Measurements from ENCODE around the gene ATF6.

ATF6 gene

DNA sequence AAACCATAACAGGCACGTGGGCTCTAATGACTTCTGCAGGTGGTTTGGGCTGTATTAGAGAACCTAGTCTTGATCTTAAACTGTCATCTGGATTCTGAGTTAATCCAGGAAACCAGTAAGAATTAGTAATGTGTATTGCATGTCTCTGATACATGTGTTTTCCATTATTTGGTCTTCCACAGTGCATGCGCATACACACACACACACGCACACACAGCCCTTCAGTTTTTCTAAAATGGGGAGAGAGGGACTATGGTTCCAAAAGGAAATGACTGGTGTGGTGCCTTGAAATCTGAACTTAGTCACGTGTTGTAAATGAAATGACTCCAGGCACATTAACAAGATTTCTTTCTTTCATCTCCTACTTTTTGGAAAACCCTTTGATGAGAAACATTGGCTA lies 190.0 kb downstream of the ATF6 start:
- TF ChIP-seq, protein P1, sequence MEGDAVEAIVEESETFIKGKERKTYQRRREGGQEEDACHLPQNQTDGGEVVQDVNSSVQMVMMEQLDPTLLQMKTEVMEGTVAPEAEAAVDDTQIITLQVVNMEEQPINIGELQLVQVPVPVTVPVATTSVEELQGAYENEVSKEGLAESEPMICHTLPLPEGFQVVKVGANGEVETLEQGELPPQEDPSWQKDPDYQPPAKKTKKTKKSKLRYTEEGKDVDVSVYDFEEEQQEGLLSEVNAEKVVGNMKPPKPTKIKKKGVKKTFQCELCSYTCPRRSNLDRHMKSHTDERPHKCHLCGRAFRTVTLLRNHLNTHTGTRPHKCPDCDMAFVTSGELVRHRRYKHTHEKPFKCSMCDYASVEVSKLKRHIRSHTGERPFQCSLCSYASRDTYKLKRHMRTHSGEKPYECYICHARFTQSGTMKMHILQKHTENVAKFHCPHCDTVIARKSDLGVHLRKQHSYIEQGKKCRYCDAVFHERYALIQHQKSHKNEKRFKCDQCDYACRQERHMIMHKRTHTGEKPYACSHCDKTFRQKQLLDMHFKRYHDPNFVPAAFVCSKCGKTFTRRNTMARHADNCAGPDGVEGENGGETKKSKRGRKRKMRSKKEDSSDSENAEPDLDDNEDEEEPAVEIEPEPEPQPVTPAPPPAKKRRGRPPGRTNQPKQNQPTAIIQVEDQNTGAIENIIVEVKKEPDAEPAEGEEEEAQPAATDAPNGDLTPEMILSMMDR (conservative IDR thresholded peaks at IDR 0.05; ENCODE audit: low read depth): no peak
- DNase-seq (ENCODE audit: low spot score): no peak
- ChIA-PET CTCF (interaction anchor here (0.6 kb wide), 1 partner anchor 87 kb away, joined by 3 read pairs; no protein-coding TSS in a partner anchor), POLR2A (ENCODE audit: low non-redundant PET) (no interaction called here)
- no peak overlapping the region for H3K27ac ChIP-seq

DNA sequence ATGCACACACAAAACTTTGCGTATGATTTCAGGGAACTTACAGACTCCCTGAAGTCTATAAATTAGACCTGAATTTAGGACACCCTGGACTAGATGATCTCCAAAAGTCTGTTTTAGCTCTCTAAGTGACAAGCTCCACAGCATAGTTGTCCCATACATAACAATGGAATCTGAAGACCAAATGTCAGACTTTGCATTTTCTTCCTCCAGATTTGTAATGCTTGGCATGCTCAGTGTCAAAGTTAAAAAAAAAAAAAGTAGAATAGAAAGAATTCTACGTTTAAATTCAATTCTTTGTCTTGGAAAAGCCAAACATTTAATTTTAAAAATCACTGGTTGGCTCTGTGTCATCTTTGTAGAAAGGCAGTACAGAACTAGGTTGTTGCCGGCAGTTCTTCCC lies 190.8 kb downstream of the ATF6 start:
- DNase-seq (ENCODE audit: low spot score): no peak
- CTCF ChIA-PET: interaction anchor here (0.7 kb wide), 1 partner anchor 1045 kb away, joined by 3 read pairs; no protein-coding TSS in a partner anchor
- H3K27ac ChIP-seq: no peak overlapping the region
- POLR2A ChIA-PET (ENCODE audit: low non-redundant PET): no interaction called here
- TF ChIP-seq, protein P1 (conservative IDR thresholded peaks at IDR 0.05; ENCODE audit: low read depth): no peak

DNA sequence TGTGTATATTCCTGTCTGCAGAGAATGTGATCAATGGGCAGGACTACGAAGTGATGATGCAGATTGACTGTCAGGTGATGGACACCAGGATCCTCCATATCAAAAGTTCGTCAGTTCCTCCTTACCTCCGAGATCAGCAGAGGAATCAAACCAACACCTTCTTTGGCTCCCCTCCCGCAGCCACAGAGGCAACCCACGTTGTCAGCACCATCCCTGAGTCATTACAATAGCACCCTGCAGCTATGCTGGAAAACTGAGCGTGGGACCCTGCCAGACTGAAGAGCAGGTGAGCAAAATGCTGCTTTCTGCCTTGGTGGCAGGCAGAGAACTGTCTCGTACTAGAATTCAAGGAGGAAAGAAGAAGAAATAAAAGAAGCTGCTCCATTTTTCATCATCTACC lies 192.3 kb downstream of the ATF6 start:
- ChIA-PET CTCF (no interaction called here), POLR2A (ENCODE audit: low non-redundant PET) (no interaction called here)
- no peak overlapping the region for H3K27ac ChIP-seq
- TF ChIP-seq, protein P1 (conservative IDR thresholded peaks at IDR 0.05; ENCODE audit: low read depth): no peak
- peak; percentile 49 for DNase-seq (ENCODE audit: low spot score)

DNA sequence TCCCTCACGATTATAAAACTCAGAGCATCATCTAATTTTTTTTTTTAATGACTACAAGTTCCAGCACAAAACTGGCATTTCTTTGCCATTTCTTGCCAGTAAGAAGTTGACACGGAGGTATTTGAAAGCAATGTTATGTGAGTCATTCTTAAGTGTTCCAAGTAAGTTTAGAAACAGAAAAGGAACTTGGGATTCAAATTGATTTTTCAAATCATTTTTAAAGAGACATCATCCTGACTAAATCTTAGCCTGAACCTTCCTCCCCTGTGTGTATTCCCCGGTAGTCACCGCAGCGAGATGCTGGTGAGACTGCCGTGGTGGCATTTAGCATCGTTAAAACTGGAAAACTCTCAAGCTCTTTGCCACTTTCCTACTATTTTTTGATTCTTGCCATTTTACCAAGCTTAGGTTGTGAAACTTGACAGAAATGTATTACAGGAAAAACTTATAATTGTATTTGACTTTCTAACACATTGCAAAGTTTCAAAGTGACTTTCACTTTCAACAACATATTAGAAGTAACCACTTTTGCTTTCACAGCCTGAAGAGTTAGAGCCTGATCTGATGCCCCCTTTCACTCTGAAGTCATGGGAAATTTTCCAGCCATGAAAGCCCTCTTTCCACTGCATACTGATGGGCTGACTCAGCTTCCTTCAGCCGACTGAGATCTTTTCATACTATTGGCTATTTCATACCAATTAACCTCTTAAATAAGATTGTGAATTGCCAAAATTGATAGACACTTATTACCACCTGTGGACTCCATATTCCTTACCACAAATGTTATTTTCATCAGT lies 196.2 kb downstream of the ATF6 start:
- TF ChIP-seq, protein P1 (conservative IDR thresholded peaks at IDR 0.05; ENCODE audit: low read depth): peak; percentile 29; the same call in 1 of the 2 replicates
- ChIA-PET CTCF (no interaction called here), POLR2A (ENCODE audit: low non-redundant PET) (no interaction called here)
- DNase-seq (ENCODE audit: low spot score): peak; percentile 69
- H3K27ac ChIP-seq: no peak overlapping the region

DNA sequence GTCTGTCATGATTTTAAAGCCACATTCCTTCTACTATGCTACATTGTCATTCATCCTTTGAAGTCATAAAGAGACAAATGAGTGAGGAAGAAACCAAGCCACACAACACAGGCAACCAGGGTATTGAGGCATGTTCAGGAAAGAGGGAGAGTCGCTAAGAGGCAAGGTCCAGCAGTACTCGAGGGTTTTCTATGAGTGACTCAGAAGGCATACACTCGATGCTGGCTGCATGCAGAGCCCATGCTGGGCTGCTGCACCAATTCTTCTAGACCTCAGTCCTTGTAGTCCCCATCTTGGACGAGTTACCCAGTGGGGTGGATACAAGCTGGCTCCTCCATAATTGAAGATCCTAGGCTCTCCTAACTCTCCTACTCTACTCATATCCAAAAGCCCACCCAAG lies 199.9 kb downstream of the ATF6 start:
- no peak overlapping the region for H3K27ac ChIP-seq
- ChIA-PET POLR2A (ENCODE audit: low non-redundant PET) (no interaction called here), CTCF (no interaction called here)
- TF ChIP-seq, protein P1 (conservative IDR thresholded peaks at IDR 0.05; ENCODE audit: low read depth): no peak
- no peak for DNase-seq (ENCODE audit: low spot score)

DNA sequence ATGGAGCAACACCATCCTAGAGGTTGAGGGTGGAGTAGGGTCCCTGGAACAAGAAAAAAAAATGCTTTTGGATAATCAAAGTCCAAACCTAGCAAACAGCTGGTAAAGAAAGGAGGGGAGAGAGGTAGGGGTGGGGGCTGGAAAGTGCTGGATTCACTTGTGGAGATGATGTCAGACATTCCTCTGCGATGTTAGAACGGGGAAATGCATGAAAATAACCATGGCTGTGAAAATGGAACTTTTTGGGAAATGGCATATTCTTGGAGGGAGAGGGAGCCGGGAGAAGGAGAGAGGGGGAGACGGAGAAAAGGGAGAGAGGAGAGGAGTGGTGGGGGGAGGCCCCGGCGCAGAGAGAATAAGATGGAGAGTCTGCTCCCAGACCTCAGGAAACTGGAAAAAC lies 203.9 kb downstream of the ATF6 start:
- ChIA-PET POLR2A (ENCODE audit: low non-redundant PET) (no interaction called here), CTCF (no interaction called here)
- H3K27ac ChIP-seq: no peak overlapping the region
- no peak for DNase-seq (ENCODE audit: low spot score)
- TF ChIP-seq, protein P1 (conservative IDR thresholded peaks at IDR 0.05; ENCODE audit: low read depth): no peak
